Retinal pigment epithelial cell (primary cell): ENCODE data around the gene RPS6KA3.

Experiments used
- DNase-seq: peaks from one replicate; pipeline ENCODE4 v3.0.0-alpha.2; 2010; ENCODE audit warnings: low read depth
- H3K4me3 ChIP-seq: 2 replicates; pipeline ENCODE4 v1.5.1; 2011; ENCODE audit warnings: mild to moderate bottlenecking, low read length, control low read depth, moderate library complexity
- TF ChIP-seq, protein P1 (sequence below): conservative IDR thresholded peaks from 2 replicates; pipeline ENCODE4 v1.5.1; 2011; ENCODE audit warnings: low read depth, low read length, control low read depth, inconsistent platforms

Gene RPS6KA3

DNA sequence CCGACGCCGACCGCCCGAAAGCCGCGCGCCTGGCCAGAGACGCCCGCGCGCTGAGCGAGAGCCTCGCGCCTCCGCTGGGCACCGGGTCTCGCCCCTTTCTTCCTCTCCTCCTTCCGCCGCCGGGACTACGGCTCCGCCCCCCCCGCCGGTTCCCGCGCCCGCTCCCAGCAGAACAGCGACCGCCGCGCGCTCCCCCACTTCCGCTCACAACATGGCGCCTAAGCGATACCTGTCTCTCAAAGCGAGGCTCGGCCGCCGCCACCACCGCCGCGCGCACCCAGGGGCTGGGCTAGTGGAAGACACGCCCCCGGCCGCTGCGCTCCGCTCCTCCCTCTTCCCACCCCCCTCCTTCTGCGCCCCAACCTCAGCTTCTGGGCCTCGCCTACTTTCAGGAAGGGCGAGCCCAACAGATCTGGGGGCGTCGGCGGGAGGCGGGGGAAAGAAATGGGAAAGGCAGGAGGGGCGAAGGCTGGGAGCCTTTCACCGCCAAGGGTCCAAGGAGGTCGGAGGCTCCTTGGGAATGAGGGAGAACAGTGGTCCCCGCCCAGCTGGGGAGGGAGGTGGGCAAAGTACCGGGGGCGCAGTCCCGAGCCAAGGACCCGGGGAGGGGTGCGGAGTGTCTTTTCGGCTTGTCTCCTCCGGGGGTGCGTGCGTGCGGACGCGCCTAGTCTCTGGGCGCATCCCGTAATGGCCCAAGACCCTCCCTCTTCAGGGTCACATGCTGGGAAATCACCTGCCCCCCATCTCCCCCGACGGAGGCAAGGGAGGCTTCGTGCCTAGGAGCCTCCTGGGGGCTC lies at the start of gene RPS6KA3:
Gene RPS6KA3, minus strand, starts transcription at position 100 of the 797 bp plus-strand sequence. CDS start 277 bp downstream, outside the sequence.
- TF ChIP-seq, protein P1, sequence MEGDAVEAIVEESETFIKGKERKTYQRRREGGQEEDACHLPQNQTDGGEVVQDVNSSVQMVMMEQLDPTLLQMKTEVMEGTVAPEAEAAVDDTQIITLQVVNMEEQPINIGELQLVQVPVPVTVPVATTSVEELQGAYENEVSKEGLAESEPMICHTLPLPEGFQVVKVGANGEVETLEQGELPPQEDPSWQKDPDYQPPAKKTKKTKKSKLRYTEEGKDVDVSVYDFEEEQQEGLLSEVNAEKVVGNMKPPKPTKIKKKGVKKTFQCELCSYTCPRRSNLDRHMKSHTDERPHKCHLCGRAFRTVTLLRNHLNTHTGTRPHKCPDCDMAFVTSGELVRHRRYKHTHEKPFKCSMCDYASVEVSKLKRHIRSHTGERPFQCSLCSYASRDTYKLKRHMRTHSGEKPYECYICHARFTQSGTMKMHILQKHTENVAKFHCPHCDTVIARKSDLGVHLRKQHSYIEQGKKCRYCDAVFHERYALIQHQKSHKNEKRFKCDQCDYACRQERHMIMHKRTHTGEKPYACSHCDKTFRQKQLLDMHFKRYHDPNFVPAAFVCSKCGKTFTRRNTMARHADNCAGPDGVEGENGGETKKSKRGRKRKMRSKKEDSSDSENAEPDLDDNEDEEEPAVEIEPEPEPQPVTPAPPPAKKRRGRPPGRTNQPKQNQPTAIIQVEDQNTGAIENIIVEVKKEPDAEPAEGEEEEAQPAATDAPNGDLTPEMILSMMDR: no peak
- no peak for DNase-seq
- peak within 1 kb of the TSS; percentile 77 for H3K4me3 ChIP-seq

DNA sequence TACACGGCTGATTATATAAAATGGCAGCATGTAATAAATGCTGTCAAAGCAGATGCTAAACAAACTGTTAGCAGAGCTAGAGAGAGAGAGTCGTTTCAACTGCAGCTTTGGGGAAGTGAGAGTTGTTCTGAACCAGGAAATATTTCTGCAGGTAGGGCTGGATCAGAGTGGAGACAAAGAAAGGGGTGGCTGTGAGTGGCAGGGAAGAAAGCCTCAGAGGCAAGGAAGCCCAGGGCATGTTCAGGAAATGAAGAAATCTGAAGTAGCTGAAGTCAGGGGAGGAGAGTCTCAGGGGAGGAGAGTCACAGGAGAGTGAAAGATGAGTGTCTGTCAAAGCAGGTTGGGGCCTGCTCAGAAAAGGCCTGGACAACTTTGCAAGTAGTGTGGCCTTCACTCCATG lies 48.4 kb upstream of the RPS6KA3 start:
- DNase-seq: no peak
- no peak overlapping the region for H3K4me3 ChIP-seq
- TF ChIP-seq, protein P1: no peak

GRCh38 chrX:20313899-20314298 lies 47.2 kb upstream of the RPS6KA3 start:
- no peak overlapping the region for H3K4me3 ChIP-seq
- TF ChIP-seq, protein P1: no peak
- DNase-seq: no peak

GRCh38 chrX:20312018-20312417 lies 45.3 kb upstream of the RPS6KA3 start:
- H3K4me3 ChIP-seq: no peak overlapping the region
- DNase-seq: no peak
- TF ChIP-seq, protein P1: no peak

DNA sequence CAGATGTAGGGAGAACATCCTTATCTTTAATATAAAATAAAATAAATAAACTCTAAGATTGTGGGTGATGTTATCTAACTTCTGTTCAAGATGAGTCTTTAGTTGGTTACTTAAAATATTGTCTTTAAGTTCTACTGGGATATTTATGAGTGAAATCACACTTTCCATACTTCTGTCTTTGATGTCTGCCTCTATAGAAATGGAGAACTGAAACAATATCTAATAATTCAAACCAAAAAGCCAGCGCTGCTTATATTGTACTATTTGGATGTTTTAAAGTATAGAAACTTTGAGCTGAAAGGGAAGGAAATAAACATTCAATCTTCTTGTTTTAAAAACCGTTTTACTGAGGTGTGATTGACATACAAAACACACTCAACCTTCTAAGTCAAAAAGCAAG lies 44.8 kb upstream of the RPS6KA3 start:
- TF ChIP-seq, protein P1: no peak
- H3K4me3 ChIP-seq: no peak overlapping the region
- DNase-seq: no peak

DNA sequence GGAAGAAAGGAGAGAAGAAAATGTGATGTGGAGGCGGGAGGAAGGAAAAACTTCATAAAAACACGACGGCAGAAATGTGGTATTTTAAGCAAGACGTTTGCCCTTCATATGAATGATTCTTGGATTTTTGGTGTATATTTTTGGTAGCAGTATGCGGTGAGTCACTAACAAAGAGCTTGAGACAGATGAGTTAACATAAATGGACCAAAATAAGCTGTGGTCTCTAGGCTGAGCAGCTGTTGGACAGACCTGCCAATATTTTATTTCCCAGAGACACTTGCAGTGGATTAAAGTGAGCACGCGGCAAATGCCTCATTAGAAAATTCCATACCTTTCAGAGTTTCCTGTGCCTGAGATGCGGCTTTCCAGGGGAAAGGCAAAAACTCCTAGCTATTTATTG lies 43.1 kb upstream of the RPS6KA3 start:
- TF ChIP-seq, protein P1: no peak
- H3K4me3 ChIP-seq: no peak overlapping the region
- DNase-seq: peak; percentile 61

DNA sequence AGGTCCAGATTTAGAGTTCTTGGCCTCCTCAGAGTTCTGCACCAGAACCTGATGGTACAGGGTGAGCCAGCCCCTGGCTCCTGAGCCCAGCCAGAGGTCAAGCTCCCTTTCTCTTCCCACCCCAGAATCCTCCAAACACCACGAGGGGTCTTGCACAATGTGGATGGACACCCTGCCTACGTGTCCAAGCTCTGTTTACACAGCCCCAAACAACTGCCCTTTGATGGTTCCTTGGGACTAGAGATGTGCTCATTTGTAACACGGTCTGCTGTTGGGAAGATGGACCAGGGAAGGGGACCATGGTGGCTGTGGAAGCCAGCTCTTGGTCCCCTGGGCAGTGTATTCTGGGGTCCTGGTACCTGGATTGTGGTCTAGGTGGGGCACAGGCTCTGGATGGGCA lies 40.0 kb upstream of the RPS6KA3 start:
- no peak for DNase-seq
- TF ChIP-seq, protein P1: no peak

More for the DNA sequence above, 40.0 kb upstream of the RPS6KA3 start:
- H3K4me3 ChIP-seq: no peak overlapping the region
